C4-2B (cell line): Measurements from ENCODE around the gene CNFN.
A peak's percentile ranks its signal among the peaks of the same experiment; 100 is the strongest.

Experiments
- H3K27ac ChIP-seq: fragments of 450-650 bp; 2 replicates; pipeline ENCODE4 v1.5.1; 2017
- ZFX ChIP-seq: fragments of 450-650 bp; IDR thresholded peaks from 2 replicates; pipeline ENCODE4 v1.6.1; 2017
- TF ChIP-seq, protein P1 (sequence below): fragments of 450-650 bp; conservative IDR thresholded peaks from 2 replicates; pipeline ENCODE4 v1.5.1; 2017; ENCODE audit warnings: mild to moderate bottlenecking

Gene CNFN, protein sequence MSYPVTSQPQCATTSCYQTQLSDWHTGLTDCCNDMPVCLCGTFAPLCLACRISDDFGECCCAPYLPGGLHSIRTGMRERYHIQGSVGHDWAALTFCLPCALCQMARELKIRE

DNA sequence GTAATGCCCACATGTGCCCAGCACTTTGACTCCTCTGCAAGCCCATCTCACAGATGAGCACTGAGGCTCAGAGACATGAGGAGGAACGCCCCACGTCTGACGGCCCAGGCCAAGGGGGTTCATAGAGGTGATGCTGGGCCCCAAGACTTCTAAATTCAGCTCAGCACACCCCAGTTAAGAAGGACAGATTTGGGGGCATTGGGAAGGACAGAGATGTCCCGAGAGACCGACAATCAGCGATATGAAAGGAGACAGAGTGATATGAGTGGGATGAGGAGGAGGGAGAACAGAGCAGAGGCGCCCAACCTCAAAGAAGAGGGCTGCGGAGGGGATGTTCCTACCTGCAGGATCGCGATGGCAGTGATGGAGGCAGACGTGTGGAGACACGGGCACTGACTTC is at the start of gene CNFN:
TSS of gene CNFN (minus strand) at position 399 of the 400 bp plus-strand sequence. CDS start 1,260 bp downstream, outside the sequence.
- TF ChIP-seq, protein P1, sequence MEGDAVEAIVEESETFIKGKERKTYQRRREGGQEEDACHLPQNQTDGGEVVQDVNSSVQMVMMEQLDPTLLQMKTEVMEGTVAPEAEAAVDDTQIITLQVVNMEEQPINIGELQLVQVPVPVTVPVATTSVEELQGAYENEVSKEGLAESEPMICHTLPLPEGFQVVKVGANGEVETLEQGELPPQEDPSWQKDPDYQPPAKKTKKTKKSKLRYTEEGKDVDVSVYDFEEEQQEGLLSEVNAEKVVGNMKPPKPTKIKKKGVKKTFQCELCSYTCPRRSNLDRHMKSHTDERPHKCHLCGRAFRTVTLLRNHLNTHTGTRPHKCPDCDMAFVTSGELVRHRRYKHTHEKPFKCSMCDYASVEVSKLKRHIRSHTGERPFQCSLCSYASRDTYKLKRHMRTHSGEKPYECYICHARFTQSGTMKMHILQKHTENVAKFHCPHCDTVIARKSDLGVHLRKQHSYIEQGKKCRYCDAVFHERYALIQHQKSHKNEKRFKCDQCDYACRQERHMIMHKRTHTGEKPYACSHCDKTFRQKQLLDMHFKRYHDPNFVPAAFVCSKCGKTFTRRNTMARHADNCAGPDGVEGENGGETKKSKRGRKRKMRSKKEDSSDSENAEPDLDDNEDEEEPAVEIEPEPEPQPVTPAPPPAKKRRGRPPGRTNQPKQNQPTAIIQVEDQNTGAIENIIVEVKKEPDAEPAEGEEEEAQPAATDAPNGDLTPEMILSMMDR: no peak
- TF ChIP-seq ZFX: no peak
- no peak within 1 kb of the TSS for H3K27ac ChIP-seq

DNA sequence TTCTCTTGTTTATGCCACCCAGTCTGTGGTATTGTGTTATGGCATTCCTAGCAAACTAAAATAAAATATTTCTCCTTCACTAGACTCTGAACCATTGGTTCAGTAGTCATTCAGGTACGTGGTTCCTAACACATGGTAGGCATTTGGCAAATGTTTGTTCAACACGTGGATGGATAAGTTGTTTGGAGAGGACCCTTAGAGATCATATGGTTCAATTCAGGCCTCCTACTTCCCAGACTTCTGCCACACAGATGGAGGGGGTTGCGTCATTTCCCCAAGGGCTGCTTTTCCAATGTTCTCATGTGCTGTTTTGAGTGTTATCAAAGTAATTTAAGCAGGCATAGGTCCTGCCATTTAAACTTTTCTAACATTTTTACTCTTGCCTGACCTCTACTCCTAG is 45.9 kb upstream of the CNFN start:
- no peak for TF ChIP-seq ZFX
- H3K27ac ChIP-seq: no peak overlapping the region

DNA sequence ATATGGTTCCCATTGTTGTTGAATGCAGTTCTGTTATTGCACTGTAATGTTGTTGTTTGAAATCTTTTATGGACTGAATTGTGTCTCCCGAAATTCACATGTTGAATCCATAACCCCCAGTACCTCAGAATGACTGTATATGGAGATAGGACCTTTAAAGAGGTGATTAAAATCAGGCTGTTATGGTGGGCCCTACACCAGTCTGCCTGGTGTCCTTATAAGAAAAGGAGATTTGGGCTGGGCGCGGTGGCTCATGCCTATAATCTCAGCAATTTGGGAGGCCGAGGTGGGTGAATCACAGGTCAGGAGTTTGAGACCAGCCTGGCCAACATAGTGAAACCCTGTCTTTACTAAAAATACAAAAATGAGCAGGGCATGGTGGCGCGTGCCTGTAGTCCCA is 45.2 kb upstream of the CNFN start:
- TF ChIP-seq, protein P1: no peak
- TF ChIP-seq ZFX: no peak
- H3K27ac ChIP-seq: no peak overlapping the region

DNA sequence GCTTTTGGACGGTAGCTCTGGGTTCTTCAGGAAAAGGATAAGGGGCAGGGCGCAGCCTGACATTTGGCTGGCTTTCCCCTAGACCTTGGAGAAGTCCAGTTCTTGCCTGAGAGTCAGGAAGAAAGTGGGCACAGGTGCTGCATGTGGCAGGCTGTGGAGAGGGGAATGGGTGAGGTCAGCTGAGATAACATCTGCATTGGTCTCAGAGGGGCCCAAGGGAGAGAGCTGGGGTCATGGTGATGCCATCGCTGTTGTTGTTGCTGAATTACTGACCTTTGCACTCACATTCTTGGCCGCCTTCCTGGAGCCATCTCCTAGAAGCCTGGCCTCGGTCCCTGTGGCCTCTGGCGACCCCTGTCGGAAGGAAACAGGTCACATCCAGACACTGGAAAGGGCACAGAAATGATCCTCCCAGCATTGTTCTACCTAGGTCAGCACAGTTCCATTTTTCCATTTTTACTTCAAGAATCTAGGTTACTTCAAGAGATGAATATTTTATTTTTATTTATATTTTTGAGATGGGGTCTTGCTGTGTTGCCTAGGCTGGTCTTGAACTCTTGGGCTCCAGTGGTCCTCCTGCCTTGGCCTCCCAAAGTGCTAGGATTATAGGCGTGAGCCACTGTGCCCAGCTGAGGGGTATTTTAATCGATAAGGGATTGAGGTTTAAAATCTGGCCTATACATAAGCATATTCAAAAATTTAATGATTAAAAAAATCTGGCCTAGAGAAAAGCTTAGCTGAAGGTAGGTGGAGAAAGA is 43.6 kb upstream of the CNFN start:
- no peak overlapping the region for H3K27ac ChIP-seq

DNA sequence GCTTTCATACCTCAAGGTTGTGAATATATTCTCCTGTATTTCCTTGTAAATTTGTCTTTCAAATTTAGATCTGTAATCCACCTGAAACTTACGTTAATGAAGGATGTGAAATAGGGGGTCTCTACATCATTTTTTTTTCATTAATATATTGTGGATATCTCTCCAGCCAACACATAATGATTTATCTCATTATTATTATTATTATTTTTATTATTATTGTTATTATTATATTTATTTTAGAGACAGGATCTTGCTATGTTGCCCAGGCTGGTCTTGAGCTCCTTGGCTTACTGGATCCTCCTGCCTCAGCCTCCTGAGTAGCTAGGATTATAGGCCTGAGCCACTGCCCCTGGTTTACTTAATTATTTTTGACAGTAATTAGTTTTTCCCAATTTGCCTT is 41.4 kb upstream of the CNFN start:
- TF ChIP-seq, protein P1: no peak
- no peak for TF ChIP-seq ZFX
- H3K27ac ChIP-seq: no peak overlapping the region

More for the DNA sequence above, 43.6 kb upstream of the CNFN start:
- TF ChIP-seq, protein P1: peak; percentile 75
- TF ChIP-seq ZFX: no peak

DNA sequence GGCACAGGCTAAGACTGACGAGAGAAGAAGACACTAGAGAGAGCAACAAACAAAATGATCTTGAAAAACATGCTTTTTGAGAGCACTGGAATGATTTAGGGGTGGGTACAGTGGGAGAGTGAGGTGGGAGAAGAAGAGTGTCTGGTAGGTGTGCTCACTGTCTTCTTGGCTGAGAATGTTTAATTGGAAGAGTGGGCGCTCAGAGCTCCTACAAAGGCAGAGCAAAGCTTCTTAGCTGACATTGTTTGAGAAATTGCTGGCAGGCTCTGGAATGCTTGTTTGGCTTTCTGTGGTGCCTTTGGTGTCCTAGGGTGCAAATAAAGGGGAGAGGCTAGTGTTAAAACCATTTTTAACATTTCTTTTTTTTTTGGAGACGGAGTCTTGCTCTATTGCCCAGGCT is 38.6 kb upstream of the CNFN start:
- H3K27ac ChIP-seq: no peak overlapping the region
- TF ChIP-seq, protein P1: no peak
- no peak for TF ChIP-seq ZFX

DNA sequence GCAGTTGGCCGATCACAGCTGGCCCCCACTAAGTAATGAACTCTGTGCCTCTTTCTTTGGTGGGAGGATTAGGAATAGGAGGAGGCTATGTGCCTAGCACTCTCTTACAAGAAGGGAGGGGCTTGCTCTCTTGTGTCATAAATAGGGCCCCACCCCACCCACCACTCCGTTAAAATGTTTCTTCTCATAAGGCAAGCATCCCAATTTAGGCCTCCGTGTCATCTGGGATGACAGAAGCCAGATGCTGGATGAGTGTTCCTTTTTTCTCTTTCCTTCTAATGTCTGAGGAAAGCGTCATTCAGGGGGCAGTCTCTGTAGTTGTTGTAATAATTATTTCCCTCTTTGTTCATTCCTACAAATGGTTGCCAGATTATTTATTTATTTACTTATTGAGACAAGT is 37.2 kb upstream of the CNFN start, which contains the start of gene LIPE:
TSS of gene LIPE (minus strand) at position 76 of the 400 bp plus-strand sequence. CDS start 239 bp downstream, outside the sequence.
- no peak for TF ChIP-seq ZFX
- TF ChIP-seq, protein P1: no peak
- no peak within 1 kb of the TSS for H3K27ac ChIP-seq

DNA sequence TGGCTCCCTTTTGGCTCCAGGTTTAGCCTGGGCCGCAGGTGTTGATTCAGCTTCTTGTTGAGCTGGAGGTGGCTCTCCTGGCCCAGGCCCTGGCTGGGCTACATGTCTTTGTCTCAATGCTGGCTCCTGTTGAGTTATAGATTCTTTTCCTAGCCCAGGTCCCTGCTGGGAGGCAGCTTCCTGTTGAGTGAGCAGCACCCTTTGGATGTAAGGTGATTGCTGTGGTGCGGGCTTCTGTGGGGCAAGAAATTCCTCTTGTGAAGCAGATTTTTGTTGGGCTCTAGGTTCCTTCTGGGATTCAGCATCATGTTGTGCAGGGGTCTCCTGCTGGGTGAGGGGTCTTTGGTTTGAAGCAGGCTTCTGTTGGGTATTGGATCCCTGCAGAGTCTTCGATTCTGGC is 36.5 kb upstream of the CNFN start:
- TF ChIP-seq ZFX: no peak
- TF ChIP-seq, protein P1: no peak
- H3K27ac ChIP-seq: no peak overlapping the region
